H9 (cell line): Measurements from ENCODE around the gene VSIG8. TPM values are rescaled to one million over a fixed set of nuclear protein-coding genes. Genes with fewer than 3 reads are reported as not detected.

ENCODE experiments used
- DNase-seq: peaks from one replicate; pipeline ENCODE4 v3.0.0-alpha.2; 2017
- H2AFZ ChIP-seq: one replicate; pipeline ENCODE4 v1.6.1; 2013; ENCODE audit warnings: mild to moderate bottlenecking, low read length, control low read depth, moderate library complexity
- H2AK5ac ChIP-seq: 2 replicates; pipeline ENCODE4 v1.6.1; 2013; ENCODE audit warnings: low read length, control low read depth, mixed read lengths; ENCODE audit not compliant: insufficient read length
- H2BK120ac ChIP-seq: one replicate; pipeline ENCODE4 v1.6.1; 2013; ENCODE audit warnings: low read depth, mild to moderate bottlenecking, low read length, control low read depth, inconsistent platforms; ENCODE audit not compliant: poor library complexity, severe bottlenecking
- H2BK12ac ChIP-seq: 2 replicates; pipeline ENCODE4 v1.6.1; 2013; ENCODE audit warnings: low read length, control low read depth, mixed read lengths, low read depth; ENCODE audit not compliant: insufficient read length
- H2BK15ac ChIP-seq: 2 replicates; pipeline ENCODE4 v1.6.1; 2013; ENCODE audit warnings: low read depth, low read length, control low read depth
- H2BK20ac ChIP-seq: one replicate; pipeline ENCODE4 v1.6.1; 2013; ENCODE audit warnings: low read depth, mild to moderate bottlenecking, low read length, control low read depth, inconsistent platforms; ENCODE audit not compliant: poor library complexity, severe bottlenecking
- H2BK5ac ChIP-seq: 2 replicates; pipeline ENCODE4 v1.6.1; 2013; ENCODE audit warnings: low read length, control low read depth, mixed read lengths; ENCODE audit not compliant: insufficient read length
- H3K14ac ChIP-seq: 2 replicates; pipeline ENCODE4 v1.6.1; 2013; ENCODE audit warnings: low read length, control low read depth; ENCODE audit not compliant: insufficient read depth
- H3K18ac ChIP-seq: 2 replicates; pipeline ENCODE4 v1.6.1; 2013; ENCODE audit warnings: low read depth, mild to moderate bottlenecking, mixed read lengths, low read length, control low read depth; ENCODE audit not compliant: insufficient read length
- H3K23ac ChIP-seq: 2 replicates; pipeline ENCODE4 v1.6.1; 2013; ENCODE audit warnings: low read length, control low read depth, mixed read lengths, low read depth; ENCODE audit not compliant: insufficient read length
- H3K23me2 ChIP-seq: 2 replicates; pipeline ENCODE4 v1.6.1; 2013; ENCODE audit warnings: low read depth, mild to moderate bottlenecking, mixed read lengths, low read length, control low read depth; ENCODE audit not compliant: insufficient read length, poor library complexity, severe bottlenecking
- H3K27ac ChIP-seq: 2 replicates; pipeline ENCODE4 v1.5.1; 2013; ENCODE audit warnings: low read length, control low read depth, mixed read lengths, low read depth; ENCODE audit not compliant: insufficient read length
- H3K27me3 ChIP-seq: 2 replicates; pipeline ENCODE4 v1.6.1; 2013; ENCODE audit warnings: low read length, control low read depth, inconsistent platforms; ENCODE audit not compliant: insufficient read depth
- H3K4ac ChIP-seq: 2 replicates; pipeline ENCODE4 v1.6.1; 2013; ENCODE audit warnings: low read depth, mild to moderate bottlenecking, control low read depth, inconsistent platforms, low read length, moderate library complexity
- H3K4me1 ChIP-seq: 2 replicates; pipeline ENCODE4 v1.6.1; 2013; ENCODE audit warnings: low read length, control low read depth, inconsistent platforms; ENCODE audit not compliant: insufficient read depth
- H3K4me2 ChIP-seq: 2 replicates; pipeline ENCODE4 v1.6.1; 2013; ENCODE audit warnings: low read length, control low read depth, mixed read lengths; ENCODE audit not compliant: insufficient read length, insufficient read depth
- H3K56ac ChIP-seq: 2 replicates; pipeline ENCODE4 v1.6.1; 2013; ENCODE audit warnings: low read depth, mild to moderate bottlenecking, mixed read lengths, low read length, control low read depth; ENCODE audit not compliant: insufficient read length
- H3K79me1 ChIP-seq: 2 replicates; pipeline ENCODE4 v1.6.1; 2013; ENCODE audit warnings: low read depth, mild to moderate bottlenecking, moderate library complexity, low read length, control low read depth, inconsistent platforms; ENCODE audit not compliant: insufficient read depth, poor library complexity, severe bottlenecking
- H3K79me2 ChIP-seq: 2 replicates; pipeline ENCODE4 v1.6.1; 2013; ENCODE audit warnings: low read length, control low read depth, inconsistent platforms; ENCODE audit not compliant: insufficient read depth
- H3K9ac ChIP-seq: 2 replicates; pipeline ENCODE4 v1.6.1; 2013; ENCODE audit warnings: low read length, control low read depth, mixed read lengths; ENCODE audit not compliant: insufficient read length; ENCODE audit errors: extremely low read depth
- H3K9me3 ChIP-seq: one replicate; pipeline ENCODE4 v1.6.1; 2013; ENCODE audit warnings: low read depth, low read length, inconsistent platforms; ENCODE audit not compliant: control insufficient read depth
- H3T11ph ChIP-seq: one replicate; pipeline ENCODE4 v1.6.1; 2013; ENCODE audit warnings: mild to moderate bottlenecking, low read length, control low read depth, inconsistent platforms
- H4K20me1 ChIP-seq: one replicate; pipeline ENCODE4 v1.6.1; 2013; ENCODE audit not compliant: control insufficient read depth, insufficient read length, insufficient read depth
- H4K5ac ChIP-seq: 2 replicates; pipeline ENCODE4 v1.6.1; 2013; ENCODE audit warnings: low read depth, mild to moderate bottlenecking, mixed read lengths, low read length, control low read depth; ENCODE audit not compliant: insufficient read length
- H4K8ac ChIP-seq: replicated peaks from 2 replicates; pipeline ENCODE4 v1.6.1; 2013; ENCODE audit warnings: low read length, control low read depth, mixed read lengths, low read depth; ENCODE audit not compliant: insufficient read length
- H4K91ac ChIP-seq: 2 replicates; pipeline ENCODE4 v1.6.1; 2013; ENCODE audit warnings: low read depth, mild to moderate bottlenecking, moderate library complexity, mixed read lengths, low read length, control low read depth; ENCODE audit not compliant: insufficient read length
- H3K27ac Mint-ChIP-seq, 3 experiments: 2 replicates in 2 of 3; 3 replicates in 1 of 3; pipeline ENCODE4 v1.8.0; 2020 to 2021; ENCODE audit warnings: mixed read lengths in 3 of 3, mild to moderate bottlenecking in 1 of 3, moderate library complexity in 1 of 3
- H3K27me3 Mint-ChIP-seq: 2 replicates; pipeline ENCODE4 v1.8.0; 2021; ENCODE audit warnings: low read depth, mild to moderate bottlenecking, moderate library complexity, mixed read lengths
- H3K36me3 Mint-ChIP-seq, 3 experiments: 2 replicates in 2 of 3; 3 replicates in 1 of 3; pipeline ENCODE4 v1.8.0; 2020 to 2021; ENCODE audit warnings: low read depth in 3 of 3, mixed read lengths in 3 of 3; ENCODE audit not compliant: insufficient read depth in 1 of 3
- H3K4me1 Mint-ChIP-seq, 2 experiments: 2 replicates each; pipeline ENCODE4 v1.8.0; 2020; ENCODE audit warnings: mixed read lengths in 2 of 2
- H3K4me3 Mint-ChIP-seq, 2 experiments: 2 replicates in 1 of 2; 3 replicates in 1 of 2; pipeline ENCODE4 v1.8.0; 2020 to 2021; ENCODE audit warnings: mild to moderate bottlenecking in 2 of 2, mixed read lengths in 2 of 2, moderate library complexity in 1 of 2
- H3K9me3 Mint-ChIP-seq, 2 experiments: 2 replicates in 1 of 2; 3 replicates in 1 of 2; pipeline ENCODE4 v1.8.0; 2020; ENCODE audit warnings: mild to moderate bottlenecking in 2 of 2, mixed read lengths in 2 of 2, moderate library complexity in 1 of 2
- WGBS: extraction: QIAGEN DNeasy Blood & Tissue Kit; methylation state at CpG from one replicate; pipeline ENCODE4 v1.1.7; 2013; ENCODE audit warnings: missing lambda C conversion rate, low lambda C conversion rate, mixed read lengths; ENCODE audit not compliant: insufficient read length; ENCODE audit errors: extremely low coverage; 5-methylcytosine and 5-hydroxymethylcytosine counted together
- total RNA-seq: library from RNA; stranded (reverse); gene quantifications from 2 replicates; pipeline ENCODE4 v1.2.1, GENCODE V29; 2021
- TF ChIP-seq, protein P1 (sequence below): fragments of 200-600 bp; sonication (generic); conservative IDR thresholded peaks from 3 replicates; pipeline ENCODE4 v1.8.0; 2021; ENCODE audit warnings: antibody characterized with exemption, mild to moderate bottlenecking

Gene VSIG8
- total RNA-seq, 1 experiment from 2014 or later, result not detected

DNA sequence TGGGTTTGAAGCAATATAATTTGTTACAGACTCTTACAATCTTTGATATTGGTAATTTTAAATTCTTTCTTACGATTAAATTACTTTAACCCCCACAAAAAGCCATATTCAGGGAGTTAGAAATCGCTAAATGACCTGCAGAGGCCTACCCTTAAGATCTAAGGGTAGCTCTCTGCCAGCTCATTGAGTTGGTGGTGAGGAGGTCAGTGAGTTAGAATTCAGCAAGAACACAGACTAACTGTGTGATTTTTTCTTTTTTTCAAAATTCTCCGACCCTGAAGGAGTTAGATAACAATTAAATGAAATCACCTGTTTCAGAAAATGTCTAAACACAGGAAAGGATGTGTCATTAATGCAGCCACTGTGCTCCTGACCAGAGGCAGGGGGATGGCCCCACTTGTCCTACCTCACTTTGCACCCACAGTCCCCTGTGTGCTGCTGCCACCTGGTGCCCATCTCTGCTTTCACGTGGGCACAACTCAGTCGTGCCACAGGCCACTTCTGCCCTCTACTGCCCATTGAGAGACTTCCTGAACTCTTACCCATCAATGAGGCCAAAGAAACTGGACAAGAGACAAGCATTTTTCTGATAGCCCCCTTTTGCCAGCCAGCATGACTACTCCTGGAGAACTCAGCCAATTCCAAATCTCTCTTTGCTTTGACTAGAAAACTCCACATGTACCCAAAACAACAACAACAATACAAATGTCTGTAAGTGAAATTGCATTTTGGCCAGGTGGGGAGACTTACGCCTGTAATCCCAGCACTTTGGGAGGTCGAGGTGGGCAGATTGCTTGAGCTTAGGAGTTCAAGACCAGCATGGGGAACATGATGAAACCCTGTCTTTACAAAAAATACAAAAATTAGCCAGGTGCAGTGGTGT lies 29.1 kb upstream of the VSIG8 start:
- no peaks in the 10 kb centered on the region for H3K9me3 ChIP-seq
- Mint-ChIP-seq H3K27ac (no peak overlapping the region), H3K36me3 (no peaks in the 10 kb centered on the region), H3K4me1 (peaks cover 11% of the 10 kb centered on the region in 2 experiments), H3K27me3 (peaks cover 4% of the 10 kb centered on the region; the same call in 1 of the 2 replicates), H3K4me3 (no peak overlapping the region), H3K9me3 (no peaks in the 10 kb centered on the region)
- H4K8ac ChIP-seq, result no peak overlapping the region
- H3K14ac ChIP-seq, result no peak overlapping the region
- H3K56ac ChIP-seq, result no peak overlapping the region
- TF ChIP-seq, protein P1, sequence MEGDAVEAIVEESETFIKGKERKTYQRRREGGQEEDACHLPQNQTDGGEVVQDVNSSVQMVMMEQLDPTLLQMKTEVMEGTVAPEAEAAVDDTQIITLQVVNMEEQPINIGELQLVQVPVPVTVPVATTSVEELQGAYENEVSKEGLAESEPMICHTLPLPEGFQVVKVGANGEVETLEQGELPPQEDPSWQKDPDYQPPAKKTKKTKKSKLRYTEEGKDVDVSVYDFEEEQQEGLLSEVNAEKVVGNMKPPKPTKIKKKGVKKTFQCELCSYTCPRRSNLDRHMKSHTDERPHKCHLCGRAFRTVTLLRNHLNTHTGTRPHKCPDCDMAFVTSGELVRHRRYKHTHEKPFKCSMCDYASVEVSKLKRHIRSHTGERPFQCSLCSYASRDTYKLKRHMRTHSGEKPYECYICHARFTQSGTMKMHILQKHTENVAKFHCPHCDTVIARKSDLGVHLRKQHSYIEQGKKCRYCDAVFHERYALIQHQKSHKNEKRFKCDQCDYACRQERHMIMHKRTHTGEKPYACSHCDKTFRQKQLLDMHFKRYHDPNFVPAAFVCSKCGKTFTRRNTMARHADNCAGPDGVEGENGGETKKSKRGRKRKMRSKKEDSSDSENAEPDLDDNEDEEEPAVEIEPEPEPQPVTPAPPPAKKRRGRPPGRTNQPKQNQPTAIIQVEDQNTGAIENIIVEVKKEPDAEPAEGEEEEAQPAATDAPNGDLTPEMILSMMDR, result peak; percentile 98
- H4K91ac ChIP-seq, result no peak overlapping the region
- H2BK5ac ChIP-seq, result no peak overlapping the region
- no peak overlapping the region for H2BK120ac ChIP-seq
- DNase-seq, result peak; percentile 87
- no peak overlapping the region for H2BK15ac ChIP-seq
- H2BK12ac ChIP-seq, result no peak overlapping the region
- no peak overlapping the region for H3K9ac ChIP-seq
- no peaks in the 10 kb centered on the region for H3K23me2 ChIP-seq
- H4K20me1 ChIP-seq, result no peaks in the 10 kb centered on the region
- H3K27ac ChIP-seq, result no peak overlapping the region
- no peak overlapping the region for H3K4ac ChIP-seq
- no peaks in the 10 kb centered on the region for H3K4me1 ChIP-seq
- no peaks in the 10 kb centered on the region for H3K79me2 ChIP-seq
- H3K18ac ChIP-seq, result no peak overlapping the region
- no peak overlapping the region for H3T11ph ChIP-seq
- H3K4me2 ChIP-seq, result no peak overlapping the region
- no peak overlapping the region for H4K5ac ChIP-seq
- no peak overlapping the region for H2AFZ ChIP-seq
- no peaks in the 10 kb centered on the region for H3K27me3 ChIP-seq
- no peak overlapping the region for H2BK20ac ChIP-seq
- no peak overlapping the region for H2AK5ac ChIP-seq
- no CpG with 5 or more reads among the region's 7 CpGs for WGBS
- H3K79me1 ChIP-seq, result no peaks in the 10 kb centered on the region
- H3K23ac ChIP-seq, result no peak overlapping the region
